Gastroesophageal sphincter (tissue), 3 donors: ENCODE measurements around the gene ZNF784.

ENCODE experiments used
- CTCF ChIP-seq, 4 experiments: fragments of 200-600 bp in 2 of 4; fragments of 450-650 bp in 2 of 4; sonication (generic) in 1 of 4; IDR thresholded peaks; one replicate each; pipeline ENCODE4 v1.5.1; 2017 to 2019; ENCODE audit warnings: antibody characterized with exemption in 4 of 4, mild to moderate bottlenecking in 2 of 4, moderate library complexity in 2 of 4
- POLR2AphosphoS5 ChIP-seq: sonication (generic); formaldehyde crosslinking; IDR thresholded peaks from one replicate; pipeline ENCODE4 v1.6.1; 2017; ENCODE audit warnings: antibody characterized with exemption

DNA sequence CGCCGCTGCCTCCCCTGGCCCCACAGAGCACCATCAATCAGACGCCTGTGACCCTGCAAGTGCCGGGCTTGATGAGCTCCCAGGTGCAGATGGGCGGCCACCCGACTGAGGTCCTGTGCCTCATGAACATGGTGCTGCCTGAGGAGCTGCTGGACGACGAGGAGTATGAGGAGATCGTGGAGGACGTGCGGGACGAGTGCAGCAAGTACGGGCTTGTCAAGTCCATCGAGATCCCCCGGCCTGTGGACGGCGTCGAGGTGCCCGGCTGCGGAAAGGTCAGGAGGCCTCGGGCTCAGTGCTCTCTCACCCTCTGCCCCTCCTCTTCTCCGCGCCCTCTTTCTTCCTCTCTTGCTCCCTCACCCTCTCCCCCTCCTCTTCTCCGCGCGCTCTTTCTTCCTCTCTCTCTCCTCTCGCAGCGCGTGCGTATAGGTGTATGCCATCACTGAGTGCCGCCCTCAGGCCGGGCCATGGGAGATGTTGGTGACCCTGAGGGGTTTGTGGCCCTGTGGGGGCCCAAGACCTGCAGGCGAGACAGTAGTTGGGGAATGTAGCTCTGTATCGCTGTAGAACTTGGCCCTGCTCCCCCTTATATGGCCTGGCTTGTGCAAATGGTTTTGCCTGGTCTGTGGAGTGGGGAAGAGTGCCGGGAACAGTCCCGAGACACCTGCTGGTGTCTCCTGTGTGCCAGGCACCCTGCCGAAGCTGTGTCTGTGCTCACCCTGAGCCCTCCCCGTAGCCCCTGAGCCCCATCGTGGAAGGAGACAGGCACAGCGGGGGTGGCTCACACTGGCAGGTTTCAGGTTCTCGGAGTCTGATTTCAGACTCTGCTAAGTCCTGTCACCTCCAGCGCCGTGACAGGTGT, 45.3 kb upstream of the ZNF784 start:
- no peak for TF ChIP-seq CTCF (IDR thresholded peaks at IDR 0.05)
- TF ChIP-seq POLR2AphosphoS5, result no peak
